Muscle of back (tissue), 11 donors: Measurements from ENCODE around the gene MEGF8. TPM values are rescaled to one million over a fixed set of nuclear protein-coding genes. Genes with fewer than 3 reads are reported as not detected.

Experiments
- DNase-seq, 3 donors: peaks; one replicate each; pipeline versions ENCODE4 v3.0.0 to v3.0.0-alpha.2; 2013
- polyA plus RNA-seq, 10 donors: library from polyadenylated mRNA; unstranded; fragments of 120-200 nt; gene quantifications; one replicate each; pipeline ENCODE4 v1.2.1, GENCODE V29; 2013; ENCODE audit not compliant: insufficient read length in 10 of 10

The MEGF8 gene
- polyA plus RNA-seq, 10 donors = 20.6 to 33.2 (median 26.3) TPM

DNA sequence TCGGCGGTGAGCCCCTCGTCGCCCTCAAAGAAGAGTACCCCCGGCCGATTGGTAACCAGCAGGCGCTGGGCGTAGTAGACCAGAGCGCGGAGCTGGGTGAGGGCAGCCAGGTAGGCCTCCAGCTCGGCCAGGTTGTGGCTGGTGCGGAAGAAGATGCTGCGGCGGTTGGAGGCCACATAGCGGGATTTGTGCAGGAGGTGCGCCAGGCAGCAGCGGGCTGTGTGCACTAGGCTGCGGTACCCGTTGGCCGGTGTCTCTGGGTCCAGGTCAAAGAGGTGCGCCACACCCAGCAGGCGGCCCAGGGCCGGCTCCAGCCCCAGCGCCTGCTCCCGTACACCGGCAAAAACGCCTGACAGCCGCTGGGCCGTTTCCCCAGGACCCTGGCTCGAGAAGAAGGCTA is 84.9 kb downstream of the MEGF8 start:
- DNase-seq = no peak

DNA sequence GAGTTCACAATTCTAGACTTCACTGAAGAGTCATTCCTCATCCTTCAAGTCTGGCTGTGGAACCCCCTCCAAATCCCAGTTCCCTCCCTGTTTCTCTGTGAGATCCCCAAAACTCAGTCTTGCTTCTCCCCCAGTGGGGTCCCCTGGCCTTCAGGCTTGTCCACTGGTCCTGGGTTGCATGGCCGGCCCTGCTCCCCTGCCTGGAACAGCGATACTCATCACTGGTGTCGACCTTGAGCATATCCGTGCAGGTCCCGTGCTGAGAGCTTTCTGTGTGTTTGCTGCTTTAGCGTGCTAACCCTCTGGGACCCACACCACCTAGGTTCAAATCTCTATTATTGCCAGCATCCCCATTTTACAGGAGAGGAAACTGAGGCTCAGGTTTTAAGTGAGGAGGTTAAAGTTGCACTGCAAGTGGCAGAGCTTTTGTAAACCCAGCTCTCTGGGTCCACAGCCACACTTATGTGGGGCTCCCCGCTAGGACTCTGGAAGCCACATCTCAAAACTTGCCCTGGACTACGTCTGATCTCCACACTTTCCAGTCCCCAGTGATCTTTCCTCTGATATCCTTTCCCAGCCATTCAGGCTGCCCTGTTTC is 86.2 kb downstream of the MEGF8 start:
- DNase-seq = no peak

- DNase-seq = peak in 1 of 3 donors; percentile 40
Observed at GRCh38 chr19:42412227-42412626, 86.8 kb downstream of the MEGF8 start.

GRCh38 chr19:42412661-42413076 is 87.2 kb downstream of the MEGF8 start:
- DNase-seq = peak in 1 of 3 donors; percentile 45

DNA sequence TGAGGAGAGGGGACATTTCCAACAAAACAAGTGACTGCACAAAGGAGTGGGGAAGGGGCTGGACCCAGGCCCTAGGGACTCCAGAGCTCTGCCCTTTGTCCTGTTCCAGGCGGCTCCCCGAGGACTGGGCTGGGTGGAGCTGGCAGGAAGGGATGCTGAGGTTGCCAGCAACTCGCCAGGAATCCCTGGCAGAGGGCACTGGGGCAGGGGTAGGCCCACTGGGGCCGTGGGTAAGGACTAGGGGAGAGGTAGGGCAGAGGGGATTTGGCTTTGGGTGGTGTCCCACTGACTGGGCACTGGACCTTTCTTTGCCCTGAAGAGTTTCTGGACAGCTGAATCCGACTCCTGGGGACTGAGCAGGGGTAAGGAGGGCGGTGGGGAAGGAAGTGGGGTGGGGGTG is 93.9 kb downstream of the MEGF8 start:
- no peak for DNase-seq

DNA sequence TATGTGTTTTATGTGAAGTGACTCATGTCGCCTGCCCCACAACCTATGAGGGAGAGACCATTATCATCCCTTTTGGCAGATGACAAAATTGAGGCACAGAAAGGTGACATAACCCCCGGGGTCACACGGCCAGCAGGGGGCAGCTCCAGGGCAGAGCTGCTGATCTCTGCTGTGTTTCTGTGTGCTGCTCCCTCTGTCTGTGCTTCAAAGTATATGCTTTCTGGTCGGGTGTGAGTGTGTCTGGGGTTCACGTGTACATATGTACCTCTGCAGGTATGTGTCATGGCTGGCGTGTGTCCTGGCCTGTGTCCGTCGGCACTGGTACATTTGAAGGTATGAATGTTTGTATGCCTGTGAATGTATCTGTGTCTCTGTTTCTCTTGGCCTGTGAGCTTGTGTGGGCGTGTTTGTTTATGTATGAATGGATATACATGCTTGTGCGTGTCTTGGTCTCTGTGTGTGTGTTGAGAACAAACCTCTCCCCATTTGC is 94.7 kb downstream of the MEGF8 start:
- DNase-seq = no peak

- no peak for DNase-seq
Observed at GRCh38 chr19:42421101-42421500, 95.7 kb downstream of the MEGF8 start.

- DNase-seq = no peak
Observed at GRCh38 chr19:42421591-42422031, 96.2 kb downstream of the MEGF8 start.

DNA sequence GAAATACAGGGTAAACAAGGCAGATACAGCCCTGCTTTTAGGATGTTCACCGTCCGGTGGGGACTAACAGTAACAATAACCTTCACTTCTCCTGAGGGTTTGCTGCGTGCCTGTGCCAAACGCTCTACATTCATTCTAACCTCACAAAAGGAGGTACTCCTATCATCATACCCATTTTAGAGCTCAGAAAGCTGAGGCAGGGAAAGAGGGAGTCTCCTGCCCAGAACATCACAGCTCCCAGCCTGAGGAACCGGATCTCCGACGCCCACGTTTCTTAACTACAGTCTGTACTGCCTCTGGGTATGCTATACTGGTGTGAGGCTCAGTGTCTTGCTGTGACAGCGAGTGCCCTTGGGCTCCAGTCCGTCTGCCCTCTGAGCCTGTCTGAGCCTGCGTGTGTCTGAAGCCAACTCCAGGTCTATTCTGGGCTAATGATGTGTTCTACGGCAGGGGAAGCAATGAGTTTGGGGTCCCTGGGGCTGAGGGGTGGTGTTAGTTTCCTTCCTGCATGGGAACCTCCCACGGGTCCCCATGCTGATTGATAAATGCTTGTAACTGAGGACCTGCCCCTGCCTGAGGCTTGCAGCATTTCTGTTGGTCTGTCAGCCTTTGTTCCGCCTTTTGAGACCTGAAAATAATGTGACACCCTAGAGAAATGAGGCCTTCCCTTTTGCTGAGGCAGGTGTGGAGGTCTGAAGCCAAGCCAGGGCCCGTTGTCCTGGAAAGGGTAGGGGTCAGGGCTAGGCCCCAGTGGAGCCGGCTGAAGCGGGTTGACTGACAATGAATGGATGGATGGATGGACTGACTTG is 96.9 kb downstream of the MEGF8 start:
- peak in 1 of 3 donors; percentile 36 for DNase-seq

- no peak for DNase-seq
Observed at GRCh38 chr19:42422901-42423461, 97.5 kb downstream of the MEGF8 start.

DNA sequence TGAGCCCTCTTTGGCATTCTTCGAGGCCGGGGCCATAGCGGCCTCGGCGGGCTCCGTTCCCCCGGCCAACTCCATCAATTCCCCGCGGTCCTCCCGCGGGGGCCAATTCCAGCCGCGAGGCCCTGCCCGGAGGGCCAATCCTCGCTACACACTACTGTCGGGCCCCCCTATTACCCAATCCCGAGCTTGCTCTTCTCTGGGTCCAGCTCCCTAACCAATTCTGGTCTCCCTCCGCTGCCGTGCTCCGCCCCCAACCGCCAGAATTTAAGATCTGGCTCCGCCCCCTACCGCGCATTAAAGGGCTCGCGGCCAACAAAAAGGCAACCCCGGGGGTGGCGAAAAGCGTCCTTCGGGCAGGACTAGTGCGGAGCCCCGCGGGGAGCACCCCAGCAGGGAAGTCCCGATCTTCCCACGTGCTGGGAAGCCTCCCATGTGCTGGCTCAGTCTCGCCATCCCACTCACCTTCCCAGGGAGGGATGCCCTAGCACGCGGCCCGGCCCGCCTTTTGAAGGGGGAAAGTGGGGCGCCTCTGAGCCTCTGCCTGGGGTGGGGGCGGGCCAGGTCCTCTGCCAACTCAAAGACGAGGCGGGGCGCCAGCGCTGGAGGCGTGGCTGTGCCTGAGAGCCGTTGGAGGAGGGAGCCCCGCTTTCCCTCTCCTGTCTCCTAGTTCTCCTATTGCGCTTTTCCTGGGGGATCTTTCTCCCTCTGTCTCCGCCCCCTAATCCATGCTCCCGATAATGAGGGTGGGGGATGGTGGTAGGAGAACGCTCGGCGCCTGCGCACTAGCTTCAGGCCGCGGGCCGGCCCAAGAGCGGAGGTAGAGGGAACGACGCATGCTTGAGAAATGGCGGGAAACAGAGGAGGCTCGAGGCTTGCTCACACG is 98.3 kb downstream of the MEGF8 start:
- peak; percentile 86 to 94 (median 89) for DNase-seq

- DNase-seq = no peak
Observed at GRCh38 chr19:42424345-42424707, 98.9 kb downstream of the MEGF8 start.

GRCh38 chr19:42424712-42425131 is 99.3 kb downstream of the MEGF8 start:
- DNase-seq = no peak

DNA sequence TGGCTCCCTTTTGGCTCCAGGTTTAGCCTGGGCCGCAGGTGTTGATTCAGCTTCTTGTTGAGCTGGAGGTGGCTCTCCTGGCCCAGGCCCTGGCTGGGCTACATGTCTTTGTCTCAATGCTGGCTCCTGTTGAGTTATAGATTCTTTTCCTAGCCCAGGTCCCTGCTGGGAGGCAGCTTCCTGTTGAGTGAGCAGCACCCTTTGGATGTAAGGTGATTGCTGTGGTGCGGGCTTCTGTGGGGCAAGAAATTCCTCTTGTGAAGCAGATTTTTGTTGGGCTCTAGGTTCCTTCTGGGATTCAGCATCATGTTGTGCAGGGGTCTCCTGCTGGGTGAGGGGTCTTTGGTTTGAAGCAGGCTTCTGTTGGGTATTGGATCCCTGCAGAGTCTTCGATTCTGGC is 101.2 kb downstream of the MEGF8 start:
- no peak for DNase-seq

GRCh38 chr19:42427313-42427712 is 101.9 kb downstream of the MEGF8 start, which contains the start of gene LIPE:
TSS of gene LIPE (minus strand) at chr19:42427388. CDS start at chr19:42427149, 239 bp downstream.
- no peak for DNase-seq

Other genes starting within 250 kb of the MEGF8 start
- gene ZNF574, start 249.5 kb upstream of the MEGF8 start, polyA plus RNA-seq = 10 to 100 TPM in 4 of 10 donors, 1 to 10 TPM in 6; 7.5 to 14.1 (median 9.5) TPM
- 1 to 10 TPM; 1.5 to 3.0 (median 1.7) TPM for gene POU2F2, start 193.2 kb upstream of the MEGF8 start, polyA plus RNA-seq
- gene DEDD2, start 108.0 kb upstream of the MEGF8 start, polyA plus RNA-seq = 10 to 100 TPM in 9 of 10 donors, 1 to 10 TPM in 1; 9.6 to 14.8 (median 12.8) TPM
- gene ZNF526, start 105.3 kb upstream of the MEGF8 start, polyA plus RNA-seq = 1 to 10 TPM; 4.5 to 8.5 (median 5.9) TPM
- gene GSK3A, start 83.0 kb upstream of the MEGF8 start, polyA plus RNA-seq = 10 to 100 TPM; 34.4 to 49.0 (median 42.1) TPM
- gene ERF, start 70.5 kb upstream of the MEGF8 start, polyA plus RNA-seq = 10 to 100 TPM; 28.5 to 46.1 (median 38.4) TPM
- 10 to 100 TPM; 26.8 to 42.2 (median 35.7) TPM for gene CIC, start 56.4 kb upstream of the MEGF8 start, polyA plus RNA-seq
- 1 to 10 TPM in 4 of 10 donors, under 1 TPM in 6; 0.47 to 1.8 (median 0.78) TPM for gene PRR19, start 23.5 kb upstream of the MEGF8 start, polyA plus RNA-seq
- gene PAFAH1B3, start 23.0 kb upstream of the MEGF8 start, polyA plus RNA-seq = 10 to 100 TPM; 20.0 to 43.7 (median 29.7) TPM
- under 1 TPM; 0.16 to 0.56 (median 0.30) TPM for gene TMEM145, start 12.3 kb upstream of the MEGF8 start, polyA plus RNA-seq
- under 1 TPM in 3 of 10 donors, not detected in 7; 0.42 to 0.79 (median 0.59) TPM for gene CNFN, start 64.7 kb downstream of the MEGF8 start, polyA plus RNA-seq
- 10 to 100 TPM in 2 of 10 donors, 1 to 10 TPM in 8; 5.4 to 12.1 (median 7.6) TPM for gene LIPE, start 101.8 kb downstream of the MEGF8 start, polyA plus RNA-seq
- gene CXCL17, start 117.3 kb downstream of the MEGF8 start, polyA plus RNA-seq = under 1 TPM in 1 of 10 donors, not detected in 9; 0.79 TPM
- gene CEACAM1, start 202.8 kb downstream of the MEGF8 start, polyA plus RNA-seq = 1 to 10 TPM in 9 of 10 donors, under 1 TPM in 1; 0.79 to 3.7 (median 2.0) TPM